Liver (tissue), 3 donors: ENCODE measurements around the gene USP33.

Experiments
- MAX ChIP-seq: IDR thresholded peaks from 2 replicates; pipeline ENCODE4 v1.6.1; 2016; ENCODE audit warnings: antibody characterized with exemption
- TAF1 ChIP-seq: conservative IDR thresholded peaks from 2 replicates; pipeline ENCODE4 v1.6.1; 2016; ENCODE audit warnings: antibody characterized with exemption, mild to moderate bottlenecking
- YY1 ChIP-seq: IDR thresholded peaks from 2 replicates; pipeline ENCODE4 v1.6.1; 2016; ENCODE audit warnings: antibody characterized with exemption, mild to moderate bottlenecking
- TF ChIP-seq, protein P1 (sequence below): fragments of 150-350 bp; IDR thresholded peaks from 2 replicates; pipeline ENCODE4 v1.5.1; 2017; ENCODE audit warnings: improper control_type of control experiment, low read depth, low read length; ENCODE audit not compliant: missing input control
- donor health status: healthy.
- donor health status: healthy.

DNA sequence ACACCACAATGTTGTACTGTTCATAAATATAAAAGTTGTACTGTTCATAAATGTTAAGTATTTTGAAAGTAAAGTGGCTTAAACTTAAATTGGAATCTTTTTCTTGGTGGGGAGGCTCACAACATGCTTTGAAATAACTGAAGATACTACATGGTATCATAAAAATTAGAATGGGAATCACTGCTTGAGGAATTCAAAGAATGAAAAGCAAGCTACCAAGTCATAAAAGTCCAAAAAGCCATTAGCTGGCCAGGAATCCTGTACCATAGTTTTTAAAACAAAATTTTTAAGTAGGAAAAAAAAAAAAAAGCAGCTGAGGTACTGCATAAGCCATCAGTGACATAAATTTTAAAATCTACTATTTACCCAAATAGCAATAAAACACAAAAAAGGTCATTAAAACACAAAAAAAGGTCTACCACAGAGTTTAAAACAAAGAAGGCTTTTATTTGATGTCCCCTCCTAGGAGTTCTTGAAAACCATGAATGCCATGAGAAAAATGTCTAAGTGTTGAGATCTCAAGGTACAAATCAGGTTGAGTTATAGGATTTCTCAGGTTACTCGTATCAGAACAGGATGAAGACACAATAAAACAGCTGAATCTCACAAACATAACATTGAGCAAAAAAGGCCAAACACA lies 85.8 kb downstream of the USP33 start:
- TF ChIP-seq TAF1 (no peak), YY1 (no peak), MAX (no peak)
- TF ChIP-seq, protein P1, sequence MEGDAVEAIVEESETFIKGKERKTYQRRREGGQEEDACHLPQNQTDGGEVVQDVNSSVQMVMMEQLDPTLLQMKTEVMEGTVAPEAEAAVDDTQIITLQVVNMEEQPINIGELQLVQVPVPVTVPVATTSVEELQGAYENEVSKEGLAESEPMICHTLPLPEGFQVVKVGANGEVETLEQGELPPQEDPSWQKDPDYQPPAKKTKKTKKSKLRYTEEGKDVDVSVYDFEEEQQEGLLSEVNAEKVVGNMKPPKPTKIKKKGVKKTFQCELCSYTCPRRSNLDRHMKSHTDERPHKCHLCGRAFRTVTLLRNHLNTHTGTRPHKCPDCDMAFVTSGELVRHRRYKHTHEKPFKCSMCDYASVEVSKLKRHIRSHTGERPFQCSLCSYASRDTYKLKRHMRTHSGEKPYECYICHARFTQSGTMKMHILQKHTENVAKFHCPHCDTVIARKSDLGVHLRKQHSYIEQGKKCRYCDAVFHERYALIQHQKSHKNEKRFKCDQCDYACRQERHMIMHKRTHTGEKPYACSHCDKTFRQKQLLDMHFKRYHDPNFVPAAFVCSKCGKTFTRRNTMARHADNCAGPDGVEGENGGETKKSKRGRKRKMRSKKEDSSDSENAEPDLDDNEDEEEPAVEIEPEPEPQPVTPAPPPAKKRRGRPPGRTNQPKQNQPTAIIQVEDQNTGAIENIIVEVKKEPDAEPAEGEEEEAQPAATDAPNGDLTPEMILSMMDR = no peak
